Body of pancreas (tissue), 4 donors: ENCODE data around the gene ADAMTS2. TPM values are rescaled to one million over a fixed set of nuclear protein-coding genes. Genes with fewer than 3 reads are reported as not detected.

Source experiments
- ATAC-seq: fragments of 150-250 bp; one replicate; pipeline ENCODE4 v1.9.1; 2016
- DNase-seq, 4 donors: peaks; one replicate each; pipeline ENCODE4 v3.0.0-alpha.2; 2019
- H3K27ac ChIP-seq, 4 donors: fragments of 200-600 bp; sonication (generic); 1 replicate in 3 of 4; 2 replicates in 1 of 4; pipeline versions ENCODE4 v1.5.1 to v1.6.1; 2016 to 2019; ENCODE audit warnings: mild to moderate bottlenecking in 1 of 4, mixed read lengths in 1 of 4, moderate library complexity in 1 of 4
- H3K27me3 ChIP-seq, 2 donors: fragments of 200-600 bp; sonication (generic); one replicate each; pipeline ENCODE4 v1.6.0; 2016; ENCODE audit warnings: mild to moderate bottlenecking in 1 of 2
- H3K36me3 ChIP-seq, 2 donors: fragments of 200-600 bp; sonication (generic); replicated peaks in 1 of 2; 2 replicates each; pipeline ENCODE4 v1.5.1; 2016; ENCODE audit warnings: low read depth in 2 of 2; ENCODE audit not compliant: insufficient read depth in 1 of 2
- H3K4me1 ChIP-seq: fragments of 200-600 bp; sonication (generic); one replicate; pipeline ENCODE4 v1.6.0; 2016
- H3K4me3 ChIP-seq, 2 donors: fragments of 200-600 bp; sonication (generic); 1 replicate in 1 of 2; 2 replicates in 1 of 2; pipeline ENCODE4 v1.5.1; 2016 to 2019
- H3K9me3 ChIP-seq, 3 donors: fragments of 200-600 bp; sonication (generic); 1 replicate in 2 of 3; 2 replicates in 1 of 3; pipeline ENCODE4 v1.5.1; 2016
- POLR2A ChIP-seq, 3 donors: fragments of 450-650 bp; IDR thresholded peaks; one replicate each; pipeline ENCODE4 v1.6.1; 2016; ENCODE audit warnings: antibody characterized with exemption in 3 of 3, mild to moderate bottlenecking in 2 of 3
- WGBS, 2 donors: methylation state at CpG; one replicate each; pipeline ENCODE4 v1.1.5; 2017; 5-methylcytosine and 5-hydroxymethylcytosine counted together
- intact Hi-C: fragments of 100-400 bp; cut with DNase I; formaldehyde crosslinking; loops from one replicate; pipeline ENCODE4 v1.15.1; 2023
- total RNA-seq, 2 donors: library from RNA; depleted of rRNA; stranded (reverse); fragments of >200 nt; gene quantifications; one replicate each; pipeline ENCODE4 v1.1.0, GENCODE V29; 2016
- TF ChIP-seq, protein P1 (sequence below), 7 experiments: fragments of 450-650 bp in 4 of 7; fragments of 200-600 bp in 3 of 7; sonication (generic) in 3 of 7; IDR thresholded peaks; one replicate each; pipeline ENCODE4 v1.5.1; 2016 to 2019; ENCODE audit warnings: antibody characterized with exemption in 7 of 7

The ADAMTS2 gene
- total RNA-seq, 2 donors from 2014 or later: 9.1 to 19.1 TPM

GRCh38 chr5:179303451-179304200, 41.6 kb downstream of the ADAMTS2 start:
- no peak overlapping the region for H3K27ac ChIP-seq
- intact Hi-C loops: no loop called here
- 67 to 72% methylated on average over 13 to 14 of the region's 14 CpGs for WGBS, 2 donors

DNA sequence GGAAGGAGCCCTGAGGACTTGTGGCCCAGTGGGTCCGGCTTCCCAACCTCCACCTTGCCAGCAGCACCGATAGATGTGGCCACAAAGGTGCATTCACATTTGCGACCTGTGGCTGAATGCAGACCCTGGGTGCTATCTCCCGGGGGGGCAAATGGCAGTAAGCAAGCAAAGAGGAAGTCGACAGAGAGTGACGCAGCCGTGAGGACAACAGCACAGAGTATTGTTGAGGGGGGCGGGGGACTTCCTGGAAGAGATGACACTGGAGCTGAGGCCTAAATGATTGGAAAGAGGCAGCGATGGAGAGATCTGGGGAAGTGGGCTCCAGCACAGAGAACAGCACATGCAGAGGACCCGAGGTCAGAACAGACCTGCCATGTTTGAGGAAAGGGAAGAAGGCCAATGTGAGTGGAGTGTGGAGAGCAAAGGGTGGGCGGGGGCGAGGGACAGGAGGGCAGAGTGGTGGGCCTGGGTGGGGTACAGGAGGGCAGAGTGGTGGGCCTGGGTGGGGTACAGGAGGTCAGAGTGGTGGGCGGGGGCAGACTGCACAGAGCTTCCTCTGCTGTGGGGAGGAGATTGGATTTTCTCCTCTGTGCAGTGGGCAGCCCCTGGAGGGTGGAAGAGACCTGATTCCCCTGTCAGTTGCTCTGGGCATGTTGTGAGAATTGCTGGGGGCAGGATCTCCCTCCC, 42.6 kb downstream of the ADAMTS2 start:
- Histone ChIP-seq H3K9me3 (peaks cover 0 to 16% (median 0%) of the 10 kb centered on the region in 3 donors), H3K36me3 (no peaks in the 10 kb centered on the region), H3K27ac (no peak overlapping the region), H3K4me3 (no peak overlapping the region), H3K4me1 (no peaks in the 10 kb centered on the region), H3K27me3 (no peaks in the 10 kb centered on the region)
- no peak for TF ChIP-seq POLR2A (IDR thresholded peaks at IDR 0.05)
- TF ChIP-seq, protein P1, sequence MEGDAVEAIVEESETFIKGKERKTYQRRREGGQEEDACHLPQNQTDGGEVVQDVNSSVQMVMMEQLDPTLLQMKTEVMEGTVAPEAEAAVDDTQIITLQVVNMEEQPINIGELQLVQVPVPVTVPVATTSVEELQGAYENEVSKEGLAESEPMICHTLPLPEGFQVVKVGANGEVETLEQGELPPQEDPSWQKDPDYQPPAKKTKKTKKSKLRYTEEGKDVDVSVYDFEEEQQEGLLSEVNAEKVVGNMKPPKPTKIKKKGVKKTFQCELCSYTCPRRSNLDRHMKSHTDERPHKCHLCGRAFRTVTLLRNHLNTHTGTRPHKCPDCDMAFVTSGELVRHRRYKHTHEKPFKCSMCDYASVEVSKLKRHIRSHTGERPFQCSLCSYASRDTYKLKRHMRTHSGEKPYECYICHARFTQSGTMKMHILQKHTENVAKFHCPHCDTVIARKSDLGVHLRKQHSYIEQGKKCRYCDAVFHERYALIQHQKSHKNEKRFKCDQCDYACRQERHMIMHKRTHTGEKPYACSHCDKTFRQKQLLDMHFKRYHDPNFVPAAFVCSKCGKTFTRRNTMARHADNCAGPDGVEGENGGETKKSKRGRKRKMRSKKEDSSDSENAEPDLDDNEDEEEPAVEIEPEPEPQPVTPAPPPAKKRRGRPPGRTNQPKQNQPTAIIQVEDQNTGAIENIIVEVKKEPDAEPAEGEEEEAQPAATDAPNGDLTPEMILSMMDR (IDR thresholded peaks at IDR 0.05): no peak
- peak in 1 of 4 donors; percentile 4 for DNase-seq
- intact Hi-C loops: no loop called here
- WGBS, 2 donors: 62 to 63% methylated on average over 13 of the region's 13 CpGs
- no peak for ATAC-seq

More at GRCh38 chr5:179303451-179304200, 41.6 kb downstream of the ADAMTS2 start:
- Histone ChIP-seq H3K9me3 (peaks cover 0 to 10% (median 0%) of the 10 kb centered on the region in 3 donors), H3K27me3 (no peaks in the 10 kb centered on the region), H3K36me3 (no peaks in the 10 kb centered on the region), H3K4me1 (no peaks in the 10 kb centered on the region), H3K4me3 (no peak overlapping the region)
- TF ChIP-seq, protein P1 (IDR thresholded peaks at IDR 0.05): no peak
- no peak for TF ChIP-seq POLR2A (IDR thresholded peaks at IDR 0.05)
- ATAC-seq (no peak), DNase-seq (no peak)

- no peaks in the 10 kb centered on the region for H3K36me3 ChIP-seq
- no peaks in the 10 kb centered on the region for H3K27me3 ChIP-seq
- WGBS, 2 donors: 68 to 77% methylated on average over 10 to 17 of the region's 17 CpGs
- H3K27ac ChIP-seq: no peak overlapping the region
- peaks cover 0 to 16% (median 0%) of the 10 kb centered on the region in 3 donors for H3K9me3 ChIP-seq
- TF ChIP-seq, protein P1 (IDR thresholded peaks at IDR 0.05): no peak
- no peak for TF ChIP-seq POLR2A (IDR thresholded peaks at IDR 0.05)
- intact Hi-C loops: no loop called here
- peak in 1 of 4 donors; percentile 10 for DNase-seq
- H3K4me3 ChIP-seq: no peak overlapping the region
- ATAC-seq: no peak
- H3K4me1 ChIP-seq: no peaks in the 10 kb centered on the region
Observed at GRCh38 chr5:179301796-179302195, 43.5 kb downstream of the ADAMTS2 start.

- DNase-seq (no peak), ATAC-seq (no peak)
- Histone ChIP-seq H3K4me3 (no peak overlapping the region), H3K9me3 (peaks cover 0 to 16% (median 0%) of the 10 kb centered on the region in 3 donors), H3K36me3 (no peaks in the 10 kb centered on the region), H3K27ac (no peak overlapping the region), H3K4me1 (no peaks in the 10 kb centered on the region), H3K27me3 (no peaks in the 10 kb centered on the region)
- no peak for TF ChIP-seq POLR2A (IDR thresholded peaks at IDR 0.05)
- TF ChIP-seq, protein P1 (IDR thresholded peaks at IDR 0.05): no peak
- intact Hi-C loops: no loop called here
- 81 to 84% methylated on average over 4 to 6 of the region's 6 CpGs for WGBS, 2 donors
Observed at GRCh38 chr5:179301376-179301775, 43.9 kb downstream of the ADAMTS2 start.
